Mesenchymal stem cell (in vitro differentiated cells and primary cell): ENCODE data around the gene GUCA2A.

Experiments
- DNase-seq: peaks from one replicate; pipeline ENCODE4 v3.0.0-alpha.2; 2013
- H2AFZ ChIP-seq: one replicate; pipeline ENCODE4 v1.6.1; 2013; ENCODE audit warnings: low read depth, mild to moderate bottlenecking, control low read depth, inconsistent platforms, low read length, moderate library complexity
- H2AK5ac ChIP-seq: 2 replicates; pipeline ENCODE4 v1.6.1; 2013; ENCODE audit warnings: low read length, moderate library complexity, mild to moderate bottlenecking, inconsistent platforms; ENCODE audit not compliant: severe bottlenecking
- H2BK120ac ChIP-seq: one replicate; pipeline ENCODE4 v1.6.1; 2013; ENCODE audit warnings: low read depth, mild to moderate bottlenecking, inconsistent platforms, low read length, moderate library complexity
- H2BK12ac ChIP-seq, 2 experiments: one replicate each; pipeline ENCODE4 v1.6.1; 2013; ENCODE audit warnings: inconsistent platforms in 2 of 2, low read length in 2 of 2, mild to moderate bottlenecking in 2 of 2, moderate library complexity in 2 of 2, control low read depth in 1 of 2
- H2BK15ac ChIP-seq: one replicate; pipeline ENCODE4 v1.6.1; 2013; ENCODE audit warnings: mild to moderate bottlenecking, low read depth, inconsistent platforms; ENCODE audit not compliant: poor library complexity, severe bottlenecking
- H2BK5ac ChIP-seq: 2 replicates; pipeline ENCODE4 v1.6.1; 2013; ENCODE audit warnings: low read depth, mild to moderate bottlenecking, low read length, control low read depth, inconsistent platforms; ENCODE audit not compliant: poor library complexity, severe bottlenecking
- H3K14ac ChIP-seq, 2 experiments: one replicate each; pipeline ENCODE4 v1.6.1; 2013; ENCODE audit warnings: inconsistent platforms in 2 of 2, low read length in 2 of 2, control low read depth in 1 of 2, mild to moderate bottlenecking in 1 of 2, moderate library complexity in 1 of 2
- H3K18ac ChIP-seq, 2 experiments: one replicate each; pipeline ENCODE4 v1.6.1; 2013; ENCODE audit warnings: inconsistent platforms in 2 of 2, low read length in 2 of 2, control low read depth in 1 of 2, low read depth in 1 of 2, mild to moderate bottlenecking in 1 of 2
- H3K23ac ChIP-seq, 2 experiments: one replicate each; pipeline ENCODE4 v1.6.1; 2013; ENCODE audit warnings: inconsistent platforms in 2 of 2, low read length in 2 of 2, mild to moderate bottlenecking in 2 of 2, moderate library complexity in 2 of 2, control low read depth in 1 of 2
- H3K27ac ChIP-seq: 2 replicates; pipeline ENCODE4 v1.5.1; 2013; ENCODE audit warnings: mild to moderate bottlenecking, moderate library complexity, low read length, control low read depth, inconsistent platforms; ENCODE audit not compliant: poor library complexity, severe bottlenecking
- H3K27me3 ChIP-seq, 2 experiments: 2 replicates each; pipeline versions ENCODE4 v1.6.1 to v1.7.0; 2013; ENCODE audit warnings: low read length in 2 of 2, mild to moderate bottlenecking in 2 of 2, moderate library complexity in 2 of 2, control low read depth in 1 of 2, inconsistent platforms in 1 of 2; ENCODE audit not compliant: control insufficient read depth in 1 of 2, insufficient read depth in 1 of 2
- H3K36me3 ChIP-seq, 2 experiments: 2 replicates each; pipeline versions ENCODE4 v1.6.1 to v1.7.0; 2013; ENCODE audit warnings: low read length in 2 of 2, control low read depth in 1 of 2, inconsistent platforms in 1 of 2, low read depth in 1 of 2, mild to moderate bottlenecking in 1 of 2; ENCODE audit not compliant: insufficient read depth in 2 of 2, control insufficient read depth in 1 of 2
- H3K4ac ChIP-seq, 2 experiments: one replicate each; pipeline ENCODE4 v1.6.1; 2013; ENCODE audit warnings: inconsistent platforms in 2 of 2, low read length in 2 of 2, mild to moderate bottlenecking in 2 of 2, moderate library complexity in 2 of 2, control low read depth in 1 of 2, low read depth in 1 of 2
- H3K4me1 ChIP-seq: 2 replicates; pipeline ENCODE4 v1.6.1; 2013; ENCODE audit warnings: low read depth, low read length, control low read depth; ENCODE audit not compliant: control insufficient read depth, insufficient read depth
- H3K4me2 ChIP-seq: 2 replicates; pipeline ENCODE4 v1.6.1; 2013; ENCODE audit warnings: low read length, mild to moderate bottlenecking, inconsistent platforms; ENCODE audit not compliant: poor library complexity, severe bottlenecking
- H3K4me3 ChIP-seq, 2 experiments: 2 replicates each; pipeline versions ENCODE4 v1.5.1 to v1.7.0; 2013; ENCODE audit warnings: low read length in 2 of 2, mild to moderate bottlenecking in 2 of 2, control low read depth in 1 of 2, low read depth in 1 of 2; ENCODE audit not compliant: insufficient read depth in 1 of 2
- H3K79me1 ChIP-seq: replicated peaks from 2 replicates; pipeline ENCODE4 v1.6.1; 2013; ENCODE audit warnings: mild to moderate bottlenecking, control low read depth, low read length, inconsistent platforms; ENCODE audit not compliant: poor library complexity, severe bottlenecking
- H3K9ac ChIP-seq: 2 replicates; pipeline ENCODE4 v1.7.0; 2013; ENCODE audit warnings: mild to moderate bottlenecking, low read length, moderate library complexity
- H3K9me3 ChIP-seq: 2 replicates; pipeline ENCODE4 v1.7.0; 2013; ENCODE audit warnings: mild to moderate bottlenecking, low read length; ENCODE audit not compliant: control insufficient read depth
- H4K8ac ChIP-seq: one replicate; pipeline ENCODE4 v1.6.1; 2013; ENCODE audit warnings: inconsistent platforms, mild to moderate bottlenecking, low read length, moderate library complexity
- H4K91ac ChIP-seq: one replicate; pipeline ENCODE4 v1.6.1; 2013; ENCODE audit warnings: mild to moderate bottlenecking, low read length, inconsistent platforms
- WGBS: methylation state at CpG from one replicate; pipeline ENCODE4 v1.1.7; 2013; ENCODE audit warnings: mixed read lengths; 5-methylcytosine and 5-hydroxymethylcytosine counted together

GUCA2A gene

DNA sequence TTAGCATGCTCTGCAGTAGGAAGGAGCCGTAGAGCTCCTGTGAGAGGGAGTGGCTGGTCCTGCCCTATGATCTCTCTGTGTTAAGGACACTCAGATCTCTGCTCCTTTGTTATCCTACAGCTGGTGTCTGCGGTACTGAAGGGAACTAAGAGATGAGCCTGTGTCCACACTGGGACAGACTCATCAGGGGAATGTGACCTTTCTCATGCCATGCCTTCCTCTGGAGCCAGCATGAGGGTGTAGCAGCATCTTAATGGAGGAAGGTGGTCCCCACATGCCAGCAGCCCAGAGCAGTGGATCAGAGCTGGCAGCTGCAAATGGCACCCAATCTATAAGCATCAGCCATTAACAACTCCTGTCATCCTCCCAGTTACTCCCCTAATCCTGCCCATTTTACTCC lies 36.0 kb downstream of the GUCA2A start:
- Histone ChIP-seq H3K23ac (no peak overlapping the region), H2BK120ac (no peak overlapping the region), H2BK12ac (no peak overlapping the region), H3K9ac (no peak overlapping the region), H4K8ac (no peak overlapping the region), H3K14ac (no peak overlapping the region), H3K79me1 (no peaks in the 10 kb centered on the region), H2BK5ac (no peak overlapping the region), H3K9me3 (no peaks in the 10 kb centered on the region), H3K4me2 (no peak overlapping the region), H2AFZ (no peak overlapping the region), H3K36me3 (no peaks in the 10 kb centered on the region), H3K4me3 (no peak overlapping the region), H2AK5ac (no peak overlapping the region), H3K27me3 (peaks cover 21 to 30% of the 10 kb centered on the region in 2 experiments), H3K4ac (no peak overlapping the region), H2BK15ac (no peak overlapping the region), H4K91ac (no peak overlapping the region), H3K4me1 (no peaks in the 10 kb centered on the region), H3K18ac (no peak overlapping the region), H3K27ac (no peak overlapping the region)
- no peak for DNase-seq
- WGBS = 71% methylated on average over 2 of the region's 2 CpGs

DNA sequence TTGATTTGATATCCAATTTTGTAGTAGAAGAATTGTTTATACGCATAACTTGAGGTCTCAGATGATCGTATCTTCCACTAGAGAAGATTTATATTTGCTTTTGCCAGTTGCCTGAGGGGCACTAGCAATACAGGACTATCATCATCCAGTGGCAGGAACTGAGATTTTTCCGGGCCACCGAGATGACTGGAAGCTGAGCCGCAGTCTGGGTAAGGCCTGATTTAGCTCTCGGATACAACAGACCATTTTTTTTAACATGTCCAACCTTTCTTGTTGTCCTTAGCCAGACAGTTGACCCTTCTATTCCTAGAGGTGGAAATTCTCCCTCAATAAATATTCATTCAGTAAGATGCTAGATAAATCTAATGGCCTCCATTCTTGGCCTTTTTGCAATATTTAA lies 36.8 kb downstream of the GUCA2A start:
- no peak overlapping the region for H2BK12ac ChIP-seq
- H2BK15ac ChIP-seq = no peak overlapping the region
- H3K27ac ChIP-seq = no peak overlapping the region
- no peak overlapping the region for H3K4me3 ChIP-seq
- no peak overlapping the region for H3K4ac ChIP-seq
- H2AFZ ChIP-seq = no peak overlapping the region
- WGBS = 88% methylated on average over 5 of the region's 6 CpGs
- no peak overlapping the region for H3K18ac ChIP-seq
- no peak overlapping the region for H2BK120ac ChIP-seq
- H3K36me3 ChIP-seq = no peaks in the 10 kb centered on the region
- H3K4me1 ChIP-seq = no peaks in the 10 kb centered on the region
- H3K14ac ChIP-seq = no peak overlapping the region
- H2AK5ac ChIP-seq = no peak overlapping the region
- no peak overlapping the region for H3K4me2 ChIP-seq
- no peak for DNase-seq
- no peak overlapping the region for H4K8ac ChIP-seq
- no peak overlapping the region for H3K9ac ChIP-seq
- no peaks in the 10 kb centered on the region for H3K79me1 ChIP-seq
- H3K9me3 ChIP-seq = no peaks in the 10 kb centered on the region
- no peak overlapping the region for H3K23ac ChIP-seq
- H3K27me3 ChIP-seq = peaks cover 21 to 30% of the 10 kb centered on the region in 2 experiments
- H2BK5ac ChIP-seq = no peak overlapping the region
- H4K91ac ChIP-seq = no peak overlapping the region

DNA sequence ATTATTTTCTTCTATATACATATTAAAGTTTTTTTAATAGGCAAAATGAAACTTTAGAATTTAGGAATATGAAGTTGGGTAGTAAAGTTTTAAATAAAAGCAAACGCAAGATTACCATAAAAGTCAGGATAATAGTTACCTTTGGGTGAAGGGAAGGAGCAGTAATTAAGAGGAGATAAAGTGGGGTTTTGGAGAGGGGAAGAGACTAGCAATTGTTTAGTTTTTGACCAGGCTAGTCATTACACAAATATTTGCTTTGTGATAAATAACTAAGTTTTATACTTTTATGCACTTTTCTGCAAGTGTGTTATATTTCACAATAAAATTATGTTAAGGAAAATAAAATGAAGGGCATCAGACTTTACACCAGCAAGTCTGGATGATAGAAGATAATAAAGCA lies 39.0 kb downstream of the GUCA2A start:
- no peaks in the 10 kb centered on the region for H3K4me1 ChIP-seq
- no peaks in the 10 kb centered on the region for H3K9me3 ChIP-seq
- no peaks in the 10 kb centered on the region for H3K79me1 ChIP-seq
- no peak for DNase-seq
- H4K8ac ChIP-seq = no peak overlapping the region
- no peak overlapping the region for H3K18ac ChIP-seq
- H2BK12ac ChIP-seq = no peak overlapping the region
- no peak overlapping the region for H2BK15ac ChIP-seq
- H3K4me2 ChIP-seq = no peak overlapping the region
- no peak overlapping the region for H3K4me3 ChIP-seq
- H3K14ac ChIP-seq = no peak overlapping the region
- H3K27me3 ChIP-seq = peaks cover 21 to 30% of the 10 kb centered on the region in 2 experiments
- H3K36me3 ChIP-seq = no peaks in the 10 kb centered on the region
- no peak overlapping the region for H3K9ac ChIP-seq
- WGBS = 100% methylated on average over 1 of the region's 1 CpG
- H2AK5ac ChIP-seq = no peak overlapping the region
- H2BK5ac ChIP-seq = no peak overlapping the region
- H3K23ac ChIP-seq = no peak overlapping the region
- H2AFZ ChIP-seq = no peak overlapping the region
- no peak overlapping the region for H3K27ac ChIP-seq
- H4K91ac ChIP-seq = no peak overlapping the region
- no peak overlapping the region for H2BK120ac ChIP-seq
- H3K4ac ChIP-seq = no peak overlapping the region

DNA sequence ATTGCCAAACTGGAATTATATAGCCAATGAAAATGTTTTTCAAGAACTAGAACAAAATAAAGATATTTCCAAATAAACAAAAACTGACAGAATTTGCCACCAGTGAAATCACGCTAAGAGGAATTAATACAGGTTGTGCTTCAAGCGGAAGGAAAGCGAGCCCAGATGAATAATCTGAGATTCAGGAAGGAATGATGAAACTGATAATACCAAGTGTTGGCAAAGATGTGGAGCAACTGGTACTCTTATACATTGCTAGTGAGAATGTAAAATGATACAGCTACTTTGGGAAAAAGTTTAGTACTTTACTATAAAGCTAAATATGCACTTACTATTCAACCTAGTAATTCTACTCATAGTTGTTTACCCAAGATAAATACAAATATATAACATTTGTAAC lies 42.1 kb downstream of the GUCA2A start:
- H2BK5ac ChIP-seq = no peak overlapping the region
- H3K4me1 ChIP-seq = no peaks in the 10 kb centered on the region
- no peak overlapping the region for H2AFZ ChIP-seq
- no peak overlapping the region for H2AK5ac ChIP-seq
- H3K18ac ChIP-seq = no peak overlapping the region
- no peak overlapping the region for H3K23ac ChIP-seq
- no peak overlapping the region for H3K9ac ChIP-seq
- no peak overlapping the region for H3K27ac ChIP-seq
- no peak for DNase-seq
- H3K9me3 ChIP-seq = no peaks in the 10 kb centered on the region
- no peak overlapping the region for H2BK15ac ChIP-seq
- H3K4ac ChIP-seq = no peak overlapping the region
- 86% methylated on average over 3 of the region's 3 CpGs for WGBS
- H3K4me2 ChIP-seq = no peak overlapping the region
- H3K4me3 ChIP-seq = no peak overlapping the region
- peaks cover 16 to 22% of the 10 kb centered on the region in 2 experiments for H3K27me3 ChIP-seq
- no peak overlapping the region for H2BK12ac ChIP-seq
- no peak overlapping the region for H4K91ac ChIP-seq
- H3K14ac ChIP-seq = no peak overlapping the region
- no peak overlapping the region for H4K8ac ChIP-seq
- no peaks in the 10 kb centered on the region for H3K79me1 ChIP-seq
- H3K36me3 ChIP-seq = no peaks in the 10 kb centered on the region
- H2BK120ac ChIP-seq = no peak overlapping the region
